ENCODE measurements around the gene PIP4K2A.

- TF ChIP-seq YY1 (IDR thresholded peaks at IDR 0.05; ENCODE audit: insufficient read depth, insufficient read length) (no peak), ZNF274 (IDR thresholded peaks at IDR 0.05; ENCODE audit: low read depth, low read length) (no peak), SUZ12 (IDR thresholded peaks at IDR 0.05; ENCODE audit: extremely low read depth, insufficient read depth, insufficient read length) (no peak)
Observed at GRCh38 chr10:22610610-22611009, 103.8 kb downstream of the PIP4K2A start.
